ENCODE measurements around the gene ARSK. TPM values are rescaled to one million over a fixed set of nuclear protein-coding genes. Genes with fewer than 3 reads are reported as not detected.
A peak's percentile ranks its signal among the peaks of the same experiment; 100 is the strongest.

Gene ARSK
- total and polyA plus RNA-seq, 10 of the 15 experiments (the other 5 are each of a cell fraction or from before 2014, with no cell fraction given), result 1.6 to 9.5 (median 5.8) TPM

- TF ChIP-seq, protein P1, sequence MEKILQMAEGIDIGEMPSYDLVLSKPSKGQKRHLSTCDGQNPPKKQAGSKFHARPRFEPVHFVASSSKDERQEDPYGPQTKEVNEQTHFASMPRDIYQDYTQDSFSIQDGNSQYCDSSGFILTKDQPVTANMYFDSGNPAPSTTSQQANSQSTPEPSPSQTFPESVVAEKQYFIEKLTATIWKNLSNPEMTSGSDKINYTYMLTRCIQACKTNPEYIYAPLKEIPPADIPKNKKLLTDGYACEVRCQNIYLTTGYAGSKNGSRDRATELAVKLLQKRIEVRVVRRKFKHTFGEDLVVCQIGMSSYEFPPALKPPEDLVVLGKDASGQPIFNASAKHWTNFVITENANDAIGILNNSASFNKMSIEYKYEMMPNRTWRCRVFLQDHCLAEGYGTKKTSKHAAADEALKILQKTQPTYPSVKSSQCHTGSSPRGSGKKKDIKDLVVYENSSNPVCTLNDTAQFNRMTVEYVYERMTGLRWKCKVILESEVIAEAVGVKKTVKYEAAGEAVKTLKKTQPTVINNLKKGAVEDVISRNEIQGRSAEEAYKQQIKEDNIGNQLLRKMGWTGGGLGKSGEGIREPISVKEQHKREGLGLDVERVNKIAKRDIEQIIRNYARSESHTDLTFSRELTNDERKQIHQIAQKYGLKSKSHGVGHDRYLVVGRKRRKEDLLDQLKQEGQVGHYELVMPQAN (conservative IDR thresholded peaks at IDR 0.05), result no peak
- TF ChIP-seq, protein P2, sequence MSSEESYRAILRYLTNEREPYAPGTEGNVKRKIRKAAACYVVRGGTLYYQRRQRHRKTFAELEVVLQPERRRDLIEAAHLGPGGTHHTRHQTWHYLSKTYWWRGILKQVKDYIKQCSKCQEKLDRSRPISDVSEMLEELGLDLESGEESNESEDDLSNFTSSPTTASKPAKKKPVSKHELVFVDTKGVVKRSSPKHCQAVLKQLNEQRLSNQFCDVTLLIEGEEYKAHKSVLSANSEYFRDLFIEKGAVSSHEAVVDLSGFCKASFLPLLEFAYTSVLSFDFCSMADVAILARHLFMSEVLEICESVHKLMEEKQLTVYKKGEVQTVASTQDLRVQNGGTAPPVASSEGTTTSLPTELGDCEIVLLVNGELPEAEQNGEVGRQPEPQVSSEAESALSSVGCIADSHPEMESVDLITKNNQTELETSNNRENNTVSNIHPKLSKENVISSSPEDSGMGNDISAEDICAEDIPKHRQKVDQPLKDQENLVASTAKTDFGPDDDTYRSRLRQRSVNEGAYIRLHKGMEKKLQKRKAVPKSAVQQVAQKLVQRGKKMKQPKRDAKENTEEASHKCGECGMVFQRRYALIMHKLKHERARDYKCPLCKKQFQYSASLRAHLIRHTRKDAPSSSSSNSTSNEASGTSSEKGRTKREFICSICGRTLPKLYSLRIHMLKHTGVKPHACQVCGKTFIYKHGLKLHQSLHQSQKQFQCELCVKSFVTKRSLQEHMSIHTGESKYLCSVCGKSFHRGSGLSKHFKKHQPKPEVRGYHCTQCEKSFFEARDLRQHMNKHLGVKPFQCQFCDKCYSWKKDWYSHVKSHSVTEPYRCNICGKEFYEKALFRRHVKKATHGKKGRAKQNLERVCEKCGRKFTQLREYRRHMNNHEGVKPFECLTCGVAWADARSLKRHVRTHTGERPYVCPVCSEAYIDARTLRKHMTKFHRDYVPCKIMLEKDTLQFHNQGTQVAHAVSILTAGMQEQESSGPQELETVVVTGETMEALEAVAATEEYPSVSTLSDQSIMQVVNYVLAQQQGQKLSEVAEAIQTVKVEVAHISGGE (CRISPR knock-in tag; IDR thresholded peaks at IDR 0.05), result no peak
- TF ChIP-seq CTCF (IDR thresholded peaks at IDR 0.05 in 2 of 3, conservative IDR thresholded peaks at IDR 0.05 in 1 of 3; ENCODE audit: control insufficient read depth in 2 of 3, extremely low read depth in 1 of 3, insufficient read depth in 1 of 3, low read depth in 3 of 3, low read length in 3 of 3) (peak; percentile 66 to 86 (median 86)), ZNF24 (IDR thresholded peaks at IDR 0.05) (peak; percentile 95), NRF1 (conservative IDR thresholded peaks at IDR 0.05; ENCODE audit: low read depth, low read length) (no peak), ZNF687 (IDR thresholded peaks at IDR 0.05) (no peak), HDGF (IDR thresholded peaks at IDR 0.05) (no peak), WRNIP1 (IDR thresholded peaks at IDR 0.05; ENCODE audit: borderline replicate concordance, low read depth, low read length) (no peak), MYB (IDR thresholded peaks at IDR 0.05; ENCODE audit: borderline replicate concordance, low read depth, low read length) (no peak), MTA2 (IDR thresholded peaks at IDR 0.05; ENCODE audit: low read depth) (peak; percentile 53; the same call in 1 of the 2 replicates), RUNX3 (IDR thresholded peaks at IDR 0.05; ENCODE audit: low read length) (peak; percentile 87), USF2 (IDR thresholded peaks at IDR 0.05; ENCODE audit: borderline replicate concordance, low read depth, low read length) (no peak)
These were observed 89.6 kb downstream of the ARSK start (continued) for GRCh38 chr5:95644351-95645042.

All from GM12878 (cell line).